ENCODE measurements around the gene TULP4.

DNA sequence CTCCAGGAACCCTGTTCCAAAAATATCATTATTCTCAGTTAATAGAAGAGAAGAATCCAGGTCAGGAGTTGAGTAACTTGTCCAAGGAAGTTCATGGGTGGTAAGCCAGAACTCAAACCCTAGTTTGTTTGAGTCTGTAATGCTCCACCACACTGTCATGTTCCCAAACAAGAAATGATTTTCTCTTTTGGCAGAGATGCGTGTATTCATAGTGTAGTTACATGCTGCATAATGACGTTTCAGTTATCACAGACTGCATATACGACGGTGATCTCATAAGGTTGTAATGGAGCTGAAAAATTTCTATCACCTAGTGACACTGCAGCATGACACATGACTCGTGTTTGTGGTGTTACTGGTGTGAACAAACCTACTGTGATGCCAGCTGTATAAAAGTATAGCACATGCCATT is 102.6 kb downstream of the TULP4 start:
- TF ChIP-seq CTCF (IDR thresholded peaks at IDR 0.05) (no peak), POLR2A (IDR thresholded peaks at IDR 0.05) (no peak), POLR2AphosphoS5 (IDR thresholded peaks at IDR 0.05) (no peak)

Measured in sigmoid colon (tissue), 4 donors.